Uterus (tissue), 2 donors: ENCODE data around the gene FAM222B.

ENCODE experiments used
- POLR2A ChIP-seq, 2 donors: fragments of 450-650 bp; IDR thresholded peaks; one replicate each; pipeline ENCODE4 v1.6.1; 2016; ENCODE audit warnings: antibody characterized with exemption in 2 of 2, mild to moderate bottlenecking in 1 of 2, moderate library complexity in 1 of 2
- TF ChIP-seq, protein P1 (sequence below), 4 experiments: fragments of 200-600 bp in 2 of 4; fragments of 450-650 bp in 2 of 4; sonication (generic) in 2 of 4; IDR thresholded peaks; one replicate each; pipeline ENCODE4 v1.5.1; 2016 to 2019; ENCODE audit warnings: antibody characterized with exemption in 4 of 4, mild to moderate bottlenecking in 2 of 4, moderate library complexity in 1 of 4

DNA sequence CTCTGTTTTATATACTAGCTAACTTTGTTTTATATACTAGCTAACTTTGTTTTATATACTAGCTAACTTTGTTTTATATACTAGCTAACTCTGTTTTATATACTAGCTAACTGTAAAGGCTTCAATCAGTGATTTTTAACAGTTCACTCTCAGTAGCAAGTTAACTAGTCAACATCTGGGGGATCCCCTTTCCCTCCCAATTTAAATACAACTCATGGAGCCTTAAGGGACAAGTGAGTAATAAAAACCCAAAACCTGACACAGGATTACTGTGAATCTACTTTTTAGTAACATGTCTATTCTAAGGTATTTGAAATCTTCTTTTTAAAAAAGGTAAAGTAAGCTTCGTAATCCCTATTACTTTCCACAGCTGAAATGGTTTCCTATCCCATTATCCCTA is 32.2 kb downstream of the FAM222B start:
- TF ChIP-seq, protein P1, sequence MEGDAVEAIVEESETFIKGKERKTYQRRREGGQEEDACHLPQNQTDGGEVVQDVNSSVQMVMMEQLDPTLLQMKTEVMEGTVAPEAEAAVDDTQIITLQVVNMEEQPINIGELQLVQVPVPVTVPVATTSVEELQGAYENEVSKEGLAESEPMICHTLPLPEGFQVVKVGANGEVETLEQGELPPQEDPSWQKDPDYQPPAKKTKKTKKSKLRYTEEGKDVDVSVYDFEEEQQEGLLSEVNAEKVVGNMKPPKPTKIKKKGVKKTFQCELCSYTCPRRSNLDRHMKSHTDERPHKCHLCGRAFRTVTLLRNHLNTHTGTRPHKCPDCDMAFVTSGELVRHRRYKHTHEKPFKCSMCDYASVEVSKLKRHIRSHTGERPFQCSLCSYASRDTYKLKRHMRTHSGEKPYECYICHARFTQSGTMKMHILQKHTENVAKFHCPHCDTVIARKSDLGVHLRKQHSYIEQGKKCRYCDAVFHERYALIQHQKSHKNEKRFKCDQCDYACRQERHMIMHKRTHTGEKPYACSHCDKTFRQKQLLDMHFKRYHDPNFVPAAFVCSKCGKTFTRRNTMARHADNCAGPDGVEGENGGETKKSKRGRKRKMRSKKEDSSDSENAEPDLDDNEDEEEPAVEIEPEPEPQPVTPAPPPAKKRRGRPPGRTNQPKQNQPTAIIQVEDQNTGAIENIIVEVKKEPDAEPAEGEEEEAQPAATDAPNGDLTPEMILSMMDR (IDR thresholded peaks at IDR 0.05): no peak
- TF ChIP-seq POLR2A (IDR thresholded peaks at IDR 0.05): no peak
